SJCRH30 (cell line): Measurements from ENCODE around the gene WHRN. TPM values are rescaled to one million over a fixed set of nuclear protein-coding genes. Genes with fewer than 3 reads are reported as not detected.
A peak's percentile ranks its signal among the peaks of the same experiment; 100 is the strongest.

ENCODE experiments used
- DNase-seq, 2 experiments: peaks; one replicate each; pipeline ENCODE4 v3.0.0-alpha.2; 2015 to 2020
- H3K27ac ChIP-seq: fragments of 250-450 bp; sonication (Bioruptor Pico); 2 replicates; pipeline ENCODE4 v1.5.1; 2020; ENCODE audit warnings: mild to moderate bottlenecking, moderate library complexity
- H3K27me3 ChIP-seq: fragments of 250-450 bp; sonication (Bioruptor Pico); 2 replicates; pipeline ENCODE4 v1.5.1; 2020; ENCODE audit warnings: mild to moderate bottlenecking, moderate library complexity
- H3K36me3 ChIP-seq: fragments of 250-450 bp; sonication (Bioruptor Pico); 2 replicates; pipeline ENCODE4 v1.5.1; 2020; ENCODE audit warnings: mild to moderate bottlenecking, moderate library complexity
- H3K4me1 ChIP-seq: fragments of 250-450 bp; sonication (Bioruptor Pico); 2 replicates; pipeline ENCODE4 v1.5.1; 2020; ENCODE audit warnings: mild to moderate bottlenecking, moderate library complexity
- H3K4me3 ChIP-seq: fragments of 250-450 bp; sonication (Bioruptor Pico); 2 replicates; pipeline ENCODE4 v1.5.1; 2020; ENCODE audit warnings: mild to moderate bottlenecking, moderate library complexity
- H3K9me3 ChIP-seq: fragments of 250-450 bp; sonication (Bioruptor Pico); replicated peaks from 2 replicates; pipeline ENCODE4 v1.5.1; 2020; ENCODE audit warnings: mild to moderate bottlenecking, moderate library complexity
- total RNA-seq: library from RNA; depleted of rRNA; stranded (reverse); fragments of >200 nt; shearing (Covaris generic); gene quantifications from 2 replicates; pipeline ENCODE4 v1.2.3, GENCODE V29; 2014

Gene WHRN
- total RNA-seq, 1 experiment from 2014 or later, result 3.1 TPM

DNA sequence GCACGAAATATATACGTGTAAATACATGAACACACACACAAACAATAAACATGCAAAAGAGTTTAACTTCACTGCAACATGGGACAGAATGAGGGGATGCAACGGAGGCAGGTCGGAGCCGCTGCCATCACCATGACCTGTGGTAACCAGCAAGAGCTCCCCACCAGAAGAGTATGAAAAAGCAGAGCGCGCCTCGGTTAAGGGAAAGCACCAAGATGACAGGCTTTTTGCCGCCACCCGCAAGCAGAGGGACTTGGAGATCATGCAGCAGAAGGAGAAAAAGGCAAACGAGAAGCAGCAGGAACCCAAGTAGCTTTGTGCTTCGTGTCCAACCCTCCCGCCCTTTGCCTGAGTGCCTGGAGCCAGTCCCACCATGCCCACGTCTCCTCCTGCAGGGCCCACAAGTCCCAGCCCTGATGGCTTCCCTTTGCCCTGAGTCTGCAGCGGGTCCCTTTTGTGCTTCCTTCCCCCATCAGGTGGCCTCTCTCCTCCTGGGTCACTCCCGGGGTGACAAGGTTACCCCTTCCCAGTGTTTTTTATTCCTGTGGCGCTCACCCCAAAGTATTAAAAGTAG lies 13.8 kb downstream of the WHRN start:
- H3K27me3 ChIP-seq, result no peaks in the 10 kb centered on the region
- H3K27ac ChIP-seq, result no peak overlapping the region
- no peaks in the 10 kb centered on the region for H3K9me3 ChIP-seq
- DNase-seq, result no peak
- no peaks in the 10 kb centered on the region for H3K4me1 ChIP-seq
- no peak overlapping the region for H3K4me3 ChIP-seq
- no peaks in the 10 kb centered on the region for H3K36me3 ChIP-seq

DNA sequence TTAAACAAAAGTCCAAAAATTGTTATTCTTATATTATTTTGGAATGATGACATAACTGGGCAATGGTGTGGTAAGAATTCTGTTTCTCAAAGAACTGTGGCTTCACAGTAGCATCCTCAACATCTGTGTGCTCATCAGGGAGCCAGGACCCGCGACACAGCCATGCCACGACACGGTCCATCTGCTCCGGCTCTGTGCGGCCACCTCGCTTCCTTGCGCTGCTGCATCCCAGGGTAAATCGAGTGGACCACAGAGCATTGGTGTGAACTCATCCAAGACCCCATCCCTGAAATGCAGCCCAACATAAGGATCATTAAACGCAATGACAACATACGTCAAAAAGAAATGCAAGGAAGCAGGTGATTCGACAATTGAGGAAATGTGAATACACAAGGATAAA lies 15.3 kb downstream of the WHRN start:
- Histone ChIP-seq H3K36me3 (no peaks in the 10 kb centered on the region), H3K27ac (no peak overlapping the region), H3K4me3 (no peak overlapping the region)

DNA sequence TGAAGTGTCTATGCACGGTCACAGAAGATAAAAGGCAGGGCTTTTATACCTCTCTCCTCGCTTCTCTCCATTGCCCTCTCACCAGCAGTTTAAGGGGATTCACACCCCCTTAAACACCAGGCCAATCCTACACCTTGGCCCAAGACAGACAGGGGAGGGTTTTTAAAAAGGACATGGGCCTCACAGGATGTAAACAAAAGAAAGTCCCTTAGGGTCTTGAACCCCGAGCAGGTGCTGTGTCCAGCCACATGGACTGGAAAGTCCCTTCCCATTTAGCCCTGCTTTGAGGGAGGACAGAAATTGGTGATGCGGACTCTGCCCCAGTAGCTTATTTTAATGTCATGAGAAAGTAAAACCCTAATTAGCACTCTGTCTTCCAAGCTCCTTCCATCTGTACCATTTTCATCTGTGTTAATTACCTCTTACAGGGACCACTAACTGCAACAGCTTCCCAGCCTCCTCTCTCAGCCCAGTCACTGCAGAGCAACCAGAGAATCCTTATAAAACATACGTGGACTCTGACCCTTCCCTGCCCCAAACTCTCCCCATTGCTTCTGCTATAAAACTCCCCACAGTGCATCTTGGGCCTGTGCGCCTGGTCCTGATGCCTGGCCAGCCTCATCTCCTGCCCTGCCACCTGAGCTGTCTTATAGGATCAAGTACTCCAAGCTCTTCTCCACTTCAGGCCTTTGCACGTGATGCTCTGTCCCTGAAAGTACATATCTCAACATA lies 16.7 kb downstream of the WHRN start:
- Histone ChIP-seq H3K9me3 (no peaks in the 10 kb centered on the region), H3K4me3 (no peak overlapping the region), H3K27ac (no peak overlapping the region), H3K27me3 (no peaks in the 10 kb centered on the region), H3K36me3 (no peaks in the 10 kb centered on the region), H3K4me1 (no peaks in the 10 kb centered on the region)
- DNase-seq, result no peak

More for the DNA sequence above, 15.3 kb downstream of the WHRN start:
- Histone ChIP-seq H3K9me3 (no peaks in the 10 kb centered on the region), H3K4me1 (no peaks in the 10 kb centered on the region), H3K27me3 (no peaks in the 10 kb centered on the region)
- no peak for DNase-seq

GRCh38 chr9:114487607-114488300 lies 17.5 kb downstream of the WHRN start:
- peak; percentile 80 to 93 for DNase-seq
- Histone ChIP-seq H3K4me3 (no peak overlapping the region), H3K27ac (no peak overlapping the region), H3K9me3 (no peaks in the 10 kb centered on the region), H3K4me1 (no peaks in the 10 kb centered on the region), H3K36me3 (no peaks in the 10 kb centered on the region), H3K27me3 (no peaks in the 10 kb centered on the region)

GRCh38 chr9:114486205-114486963 lies 18.9 kb downstream of the WHRN start:
- no peak overlapping the region for H3K27ac ChIP-seq
- H3K9me3 ChIP-seq, result no peaks in the 10 kb centered on the region
- H3K4me3 ChIP-seq, result no peak overlapping the region
- DNase-seq, result no peak
- no peaks in the 10 kb centered on the region for H3K27me3 ChIP-seq
- H3K4me1 ChIP-seq, result no peaks in the 10 kb centered on the region
- no peaks in the 10 kb centered on the region for H3K36me3 ChIP-seq

DNA sequence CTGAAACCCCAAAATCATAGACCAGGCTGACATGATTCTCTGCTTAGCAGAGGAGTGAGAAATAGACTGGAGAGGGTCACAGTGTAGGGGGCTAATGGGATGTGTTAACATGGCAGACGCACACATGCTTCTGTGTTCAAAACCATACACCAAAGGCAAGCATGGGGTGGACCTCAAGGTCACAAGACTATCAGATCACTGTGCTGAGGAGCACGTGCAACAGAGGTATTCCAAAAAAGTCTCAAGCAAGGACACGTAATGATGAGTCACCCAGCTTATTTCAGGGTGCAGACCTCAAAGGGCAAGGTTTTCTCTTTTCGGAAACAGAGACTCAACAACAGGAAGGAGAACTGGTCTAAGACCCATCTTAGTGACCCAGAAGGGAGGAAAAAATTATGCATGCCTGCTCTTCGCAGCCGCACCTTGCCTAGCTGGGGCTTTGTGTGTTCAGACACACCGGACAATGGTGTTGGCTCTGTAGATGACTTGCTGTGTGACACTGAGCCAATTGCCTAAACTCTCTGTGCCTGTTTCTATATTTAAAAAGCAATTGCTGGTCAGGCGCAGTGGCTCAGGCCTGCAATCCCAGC lies 20.3 kb downstream of the WHRN start:
- no peak overlapping the region for H3K4me3 ChIP-seq
- H3K4me1 ChIP-seq, result no peaks in the 10 kb centered on the region
- no peaks in the 10 kb centered on the region for H3K36me3 ChIP-seq
- H3K27me3 ChIP-seq, result no peaks in the 10 kb centered on the region
- no peaks in the 10 kb centered on the region for H3K9me3 ChIP-seq
- no peak overlapping the region for H3K27ac ChIP-seq
- no peak for DNase-seq

- Histone ChIP-seq H3K4me3 (no peak overlapping the region), H3K9me3 (no peaks in the 10 kb centered on the region), H3K27me3 (no peaks in the 10 kb centered on the region), H3K36me3 (no peaks in the 10 kb centered on the region), H3K4me1 (no peaks in the 10 kb centered on the region), H3K27ac (no peak overlapping the region)
- no peak for DNase-seq
Observed at GRCh38 chr9:114484215-114484853, 20.9 kb downstream of the WHRN start.

DNA sequence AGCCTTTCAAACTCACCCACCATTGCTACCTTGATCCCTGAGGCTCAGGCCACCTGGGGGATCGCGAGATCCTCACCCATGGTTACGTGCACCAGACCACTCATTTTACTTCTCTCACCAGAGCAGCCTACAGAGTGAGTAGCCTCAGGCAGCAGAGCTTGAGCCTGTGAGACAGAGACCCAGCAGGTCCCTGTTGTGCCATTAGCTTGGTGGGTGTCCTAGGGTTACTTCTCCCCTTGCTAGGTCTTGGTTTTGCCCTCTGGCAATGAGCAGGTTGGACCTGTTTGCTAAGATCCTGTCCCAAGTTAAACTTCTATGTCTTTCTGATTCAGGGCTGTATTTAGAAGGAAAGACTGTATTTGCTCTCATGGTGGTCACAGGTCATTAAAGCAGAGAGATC lies 21.8 kb downstream of the WHRN start:
- DNase-seq, result no peak
- Histone ChIP-seq H3K36me3 (no peaks in the 10 kb centered on the region), H3K27ac (no peak overlapping the region), H3K9me3 (no peaks in the 10 kb centered on the region), H3K27me3 (no peaks in the 10 kb centered on the region), H3K4me3 (no peak overlapping the region), H3K4me1 (no peaks in the 10 kb centered on the region)

DNA sequence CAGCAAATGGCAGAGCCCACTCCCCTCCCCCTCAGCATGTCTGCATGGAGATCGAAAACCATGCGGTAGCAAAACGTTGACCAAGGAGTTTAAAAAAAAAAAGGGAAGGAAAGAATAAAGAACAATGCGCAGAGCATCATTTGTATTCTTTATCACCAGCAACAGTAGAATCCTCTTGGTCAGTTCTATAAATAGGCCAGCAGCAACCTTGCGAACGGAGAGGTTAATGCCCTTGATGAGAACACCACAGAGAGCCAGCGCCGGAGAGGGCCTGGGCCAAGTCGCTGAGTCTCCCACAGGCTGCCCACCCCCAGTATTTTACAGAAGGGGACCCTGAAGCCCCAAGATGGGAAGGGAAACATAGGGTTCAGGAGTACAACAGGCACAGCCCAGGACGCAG lies 22.7 kb downstream of the WHRN start:
- H3K9me3 ChIP-seq, result no peaks in the 10 kb centered on the region
- no peak overlapping the region for H3K4me3 ChIP-seq
- H3K4me1 ChIP-seq, result no peaks in the 10 kb centered on the region

GRCh38 chr9:114481789-114482188 lies 23.5 kb downstream of the WHRN start:
- Histone ChIP-seq H3K4me3 (no peak overlapping the region), H3K4me1 (no peaks in the 10 kb centered on the region), H3K27ac (no peak overlapping the region), H3K9me3 (no peaks in the 10 kb centered on the region), H3K36me3 (no peaks in the 10 kb centered on the region), H3K27me3 (no peaks in the 10 kb centered on the region)
- no peak for DNase-seq

More for the DNA sequence above, 22.7 kb downstream of the WHRN start:
- no peak for DNase-seq
- no peaks in the 10 kb centered on the region for H3K27me3 ChIP-seq
- no peak overlapping the region for H3K27ac ChIP-seq
- H3K36me3 ChIP-seq, result no peaks in the 10 kb centered on the region

DNA sequence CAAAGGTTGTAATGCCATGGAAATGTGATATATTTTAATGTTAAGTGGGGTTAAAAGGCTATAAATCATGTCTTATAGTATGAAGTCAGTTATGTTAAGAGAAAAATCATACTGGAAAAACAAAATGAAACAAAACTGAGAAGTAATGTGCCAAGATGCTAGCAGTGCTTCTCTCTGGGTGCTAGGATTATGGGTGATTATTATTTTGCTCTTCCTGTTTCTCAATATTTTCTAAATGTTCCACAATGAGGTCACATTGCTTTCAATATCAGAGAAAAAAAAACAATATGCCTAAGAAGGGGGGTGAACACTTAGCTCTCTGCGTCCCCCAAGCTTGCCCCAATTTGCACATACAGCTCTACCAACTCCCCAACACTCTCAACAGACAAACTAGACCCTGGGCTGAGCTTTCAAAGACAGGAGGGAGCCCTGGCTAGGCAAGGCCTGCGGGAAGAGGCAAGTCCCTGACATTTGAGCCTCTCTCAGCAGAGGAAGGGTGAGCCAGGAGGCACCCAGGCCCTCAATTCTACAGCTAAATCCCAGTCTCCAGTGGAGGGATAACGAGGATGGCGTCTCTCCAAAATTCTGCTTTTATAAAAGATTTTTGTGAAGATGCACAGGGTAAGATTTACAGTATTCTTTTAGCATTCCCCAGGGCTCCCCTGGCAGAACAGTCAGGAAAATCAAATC lies 24.4 kb downstream of the WHRN start:
- H3K27me3 ChIP-seq, result no peaks in the 10 kb centered on the region
- no peak for DNase-seq
- H3K36me3 ChIP-seq, result no peaks in the 10 kb centered on the region
- no peak overlapping the region for H3K27ac ChIP-seq
- H3K4me3 ChIP-seq, result no peak overlapping the region
- H3K9me3 ChIP-seq, result no peaks in the 10 kb centered on the region
- H3K4me1 ChIP-seq, result no peaks in the 10 kb centered on the region

DNA sequence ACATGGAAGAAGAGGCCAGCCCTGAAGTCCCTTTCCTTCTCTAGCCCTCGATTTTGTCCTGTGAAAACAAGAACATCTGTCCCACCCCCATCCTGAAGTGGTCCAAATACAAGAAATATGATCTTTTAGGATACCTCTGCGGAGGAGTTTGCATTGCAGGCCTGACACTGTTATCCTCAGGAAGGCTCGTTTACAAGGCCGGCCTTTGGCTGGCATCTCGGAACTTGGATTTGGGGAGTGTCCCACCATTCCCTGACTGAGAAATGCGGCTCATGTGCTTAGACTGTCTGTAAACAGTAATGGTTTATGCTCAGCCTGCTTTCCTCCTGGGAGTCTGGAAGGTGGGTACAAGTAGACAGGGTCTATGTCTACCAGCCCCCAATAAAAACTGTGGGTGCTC lies 26.4 kb downstream of the WHRN start:
- Histone ChIP-seq H3K4me3 (no peak overlapping the region), H3K36me3 (no peaks in the 10 kb centered on the region), H3K27me3 (no peaks in the 10 kb centered on the region), H3K4me1 (no peaks in the 10 kb centered on the region), H3K27ac (no peak overlapping the region), H3K9me3 (no peaks in the 10 kb centered on the region)
- DNase-seq, result no peak

GRCh38 chr9:114478459-114478858 lies 26.8 kb downstream of the WHRN start:
- Histone ChIP-seq H3K4me3 (no peak overlapping the region), H3K27me3 (no peaks in the 10 kb centered on the region), H3K9me3 (no peaks in the 10 kb centered on the region), H3K4me1 (no peaks in the 10 kb centered on the region), H3K36me3 (no peaks in the 10 kb centered on the region), H3K27ac (no peak overlapping the region)
- no peak for DNase-seq

DNA sequence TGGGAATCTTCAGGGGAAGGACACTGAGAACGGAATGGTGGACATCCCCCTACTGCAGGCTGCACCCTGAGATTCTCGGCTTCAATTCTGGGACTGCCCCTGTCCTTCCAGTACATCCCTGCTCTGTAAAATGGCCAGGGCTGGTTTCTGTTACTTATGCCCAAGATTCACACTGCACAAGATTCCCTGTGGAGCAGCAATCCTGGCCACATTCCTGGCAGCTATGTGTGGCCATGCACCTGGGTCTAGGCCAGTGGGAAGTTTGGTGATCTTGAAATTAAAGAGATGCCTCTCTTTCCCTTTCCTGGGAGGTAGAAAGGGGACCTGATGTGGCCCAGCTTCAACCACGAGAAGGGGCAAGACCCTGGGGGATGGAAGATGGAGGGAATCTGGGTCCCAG lies 27.6 kb downstream of the WHRN start:
- Histone ChIP-seq H3K4me1 (no peaks in the 10 kb centered on the region), H3K4me3 (no peak overlapping the region), H3K27ac (no peak overlapping the region), H3K9me3 (no peaks in the 10 kb centered on the region), H3K36me3 (no peaks in the 10 kb centered on the region), H3K27me3 (no peaks in the 10 kb centered on the region)
- no peak for DNase-seq
